HG02884 (cell line): Measurements from ENCODE around the gene UCK1.
A peak's percentile ranks its signal among the peaks of the same experiment; 100 is the strongest.
"Not testable (repeated sequence)": the region's sequence is repeated elsewhere in the genome, so short reads cannot be mapped to it uniquely, and the experiment has no call there.

Experiments
- ATAC-seq: cut with Tn5 transposase; IDR thresholded peaks from one replicate; pipeline ENCODE4 v1.9.1; 2021; ENCODE audit warnings: mild to moderate bottlenecking, moderate library complexity; ENCODE audit not compliant: unreplicated experiment

UCK1 gene

GRCh38 chr9:131524665-131525315 lies 6.3 kb downstream of the UCK1 start:
- no peak for ATAC-seq

DNA sequence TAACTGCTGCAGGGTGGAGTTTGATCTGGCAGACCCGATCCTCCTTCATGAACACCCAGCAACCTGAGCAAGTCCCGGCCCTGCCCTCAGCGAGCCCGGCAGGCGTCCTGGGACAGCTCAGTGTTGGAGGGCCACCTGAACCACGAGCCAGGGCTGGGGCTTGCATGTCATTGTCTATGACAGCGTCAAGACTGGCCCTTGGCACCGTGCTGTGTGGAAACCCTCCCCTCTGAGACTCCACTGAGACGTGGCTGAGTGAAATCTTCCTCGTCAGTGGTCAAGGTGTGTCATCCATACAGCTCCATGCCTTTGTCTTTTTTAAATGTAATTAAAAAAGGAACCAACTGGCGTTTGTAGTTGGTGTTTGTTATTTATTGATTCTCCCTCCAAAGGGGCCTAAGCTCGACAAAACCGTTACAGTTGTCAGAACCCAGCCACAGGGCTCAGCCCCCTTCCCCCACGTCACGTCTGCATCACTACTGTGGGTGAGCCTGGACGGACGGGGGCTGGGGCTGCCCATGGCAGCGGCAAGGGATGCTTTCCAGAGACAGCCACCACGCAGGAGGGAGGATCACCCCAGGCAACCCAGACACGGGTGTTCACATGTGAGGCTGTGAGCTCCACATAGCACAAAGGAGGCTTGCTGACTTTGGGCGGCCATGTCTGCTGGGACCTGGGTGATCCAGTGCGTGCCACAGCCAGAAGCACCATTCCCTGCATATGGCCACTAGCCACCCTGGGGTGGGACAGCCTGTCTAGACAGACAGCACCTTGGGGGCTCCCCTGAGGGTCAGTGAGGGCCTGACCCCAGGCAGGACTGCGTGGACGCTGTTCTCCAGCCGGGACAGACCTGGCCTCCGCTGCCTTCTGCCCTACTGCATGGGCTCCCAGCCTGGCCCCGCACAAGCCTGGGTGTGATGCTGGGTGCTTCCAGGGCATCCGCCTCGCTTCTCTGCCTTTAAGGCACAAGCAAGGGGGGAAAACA lies 7.3 kb downstream of the UCK1 start:
- ATAC-seq: no peak

- no peak for ATAC-seq
These were observed 8.0 kb downstream of the UCK1 start for GRCh38 chr9:131523086-131523388.

DNA sequence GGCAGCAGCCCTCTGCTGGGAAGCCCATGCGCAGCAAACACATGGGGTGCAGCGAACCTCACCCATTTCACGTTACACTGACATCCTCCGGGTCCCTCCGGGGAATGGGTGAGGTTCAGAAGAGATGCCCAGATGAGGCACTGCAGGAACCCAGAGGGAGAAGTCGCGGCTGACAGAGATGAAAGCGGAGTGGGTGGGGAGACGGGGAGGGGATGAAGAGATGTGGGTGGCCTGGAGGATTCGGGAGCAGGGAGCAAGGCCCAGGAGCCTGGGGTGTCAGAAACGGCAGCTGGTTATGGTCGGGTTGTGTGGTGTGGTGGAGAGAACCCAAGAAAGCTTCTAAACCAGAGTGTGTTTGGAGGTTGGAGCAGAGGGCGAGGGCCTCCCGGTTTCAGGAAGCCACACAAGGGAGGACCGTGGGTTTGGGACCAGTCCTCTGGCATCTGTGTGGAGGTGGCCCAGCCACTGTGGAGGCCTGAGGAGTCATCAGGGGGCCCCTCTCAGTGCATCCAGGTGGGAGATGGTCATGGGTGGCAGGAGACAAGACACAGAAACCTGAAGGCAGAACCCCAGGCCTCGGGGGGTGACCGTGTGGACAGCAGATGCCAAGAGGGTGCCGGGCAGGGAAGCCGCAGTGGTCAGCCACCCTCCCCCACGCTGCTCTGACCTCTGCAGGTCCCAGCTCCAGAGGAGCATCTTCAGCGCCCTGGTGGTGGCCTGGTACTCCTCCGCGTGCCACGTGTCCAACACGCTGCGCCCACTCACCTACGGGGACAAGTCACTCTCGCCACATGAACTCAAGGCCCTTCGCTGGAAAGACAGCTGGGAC lies 8.6 kb downstream of the UCK1 start:
- no peak for ATAC-seq

- ATAC-seq: no peak
These were observed 9.2 kb downstream of the UCK1 start for GRCh38 chr9:131521822-131522221.

DNA sequence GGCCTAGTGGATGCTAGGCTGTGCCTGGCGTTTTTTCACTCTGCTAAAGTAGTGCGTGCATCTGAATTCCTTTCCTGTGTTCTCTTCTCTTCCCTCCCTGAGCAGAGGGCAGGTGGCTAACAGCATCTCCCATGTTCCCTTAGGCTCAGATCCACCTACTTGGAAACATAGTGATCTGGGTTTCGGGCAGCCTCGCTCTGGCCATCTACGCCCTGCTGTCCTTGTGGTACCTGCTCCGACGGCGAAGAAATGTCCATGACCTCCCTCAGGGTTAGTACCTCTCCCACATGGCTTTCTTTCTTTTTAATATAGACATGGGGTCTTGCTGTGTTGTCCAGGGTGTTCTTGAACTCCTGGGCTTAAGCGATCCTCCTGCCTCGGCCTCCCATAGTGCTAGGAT lies 9.9 kb downstream of the UCK1 start:
- ATAC-seq: no peak

DNA sequence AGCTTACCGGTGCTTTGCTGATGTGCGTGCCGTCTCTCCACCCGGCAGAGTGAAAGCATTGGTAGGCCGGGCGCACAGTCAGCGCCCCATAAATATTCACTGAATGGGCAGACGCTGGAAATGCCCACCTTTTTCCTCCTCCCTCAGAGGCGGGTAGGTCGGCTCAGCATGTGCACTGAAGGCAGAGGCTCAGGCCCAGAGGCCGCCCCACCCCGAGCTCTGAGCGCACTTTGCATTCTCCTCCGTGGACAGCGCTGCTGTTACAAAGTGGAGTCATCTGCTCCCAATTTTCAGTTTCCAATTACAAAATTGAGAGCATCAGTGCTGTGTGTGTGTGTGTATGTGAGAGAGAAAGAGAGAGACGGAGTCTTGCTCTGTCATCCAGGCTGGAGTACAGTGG lies 10.6 kb downstream of the UCK1 start:
- no peak for ATAC-seq

DNA sequence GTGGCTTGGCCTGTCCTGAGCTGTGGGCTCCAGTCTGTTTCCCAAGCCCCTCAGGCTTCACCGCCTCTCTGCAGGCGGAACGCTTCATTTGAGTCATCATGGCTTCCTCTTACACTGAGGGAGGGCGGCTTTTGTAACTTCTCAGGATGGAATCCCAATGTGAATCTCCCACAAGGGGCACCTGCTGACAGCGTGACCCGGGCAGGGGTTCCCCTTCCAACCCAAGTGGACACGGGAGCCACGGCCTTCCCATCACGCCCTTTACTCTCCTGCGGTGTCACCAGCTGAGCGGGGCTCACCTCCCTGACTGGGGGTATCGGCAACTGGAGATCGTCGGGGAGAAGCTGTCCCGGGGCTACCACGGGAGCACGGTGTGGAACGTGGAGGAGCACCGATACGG lies 12.5 kb downstream of the UCK1 start:
- ATAC-seq: no peak

GRCh38 chr9:131517761-131518190 lies 13.3 kb downstream of the UCK1 start:
- no peak for ATAC-seq

- no peak for ATAC-seq
These were observed 14.1 kb downstream of the UCK1 start for GRCh38 chr9:131516930-131517329.

DNA sequence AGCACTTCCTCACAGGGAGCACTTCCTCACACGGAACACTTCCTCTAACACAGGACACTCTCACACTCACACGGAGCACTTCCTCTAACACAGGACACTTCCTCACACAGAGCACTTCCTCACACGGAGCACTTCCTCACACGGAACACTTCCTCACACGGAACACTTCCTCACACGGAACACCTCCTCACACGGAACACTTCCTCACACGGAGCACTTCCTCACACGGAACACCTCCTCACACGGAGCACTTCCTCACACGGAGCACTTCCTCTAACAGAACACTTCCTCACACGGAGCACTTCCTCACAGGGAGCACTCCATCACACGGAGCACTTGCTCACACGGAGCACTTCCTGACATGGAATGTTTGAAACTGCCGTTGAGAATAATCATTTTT lies 15.0 kb downstream of the UCK1 start:
- no peak for ATAC-seq

- not testable (repeated sequence) for ATAC-seq
These were observed 15.5 kb downstream of the UCK1 start for GRCh38 chr9:131515559-131516031.

DNA sequence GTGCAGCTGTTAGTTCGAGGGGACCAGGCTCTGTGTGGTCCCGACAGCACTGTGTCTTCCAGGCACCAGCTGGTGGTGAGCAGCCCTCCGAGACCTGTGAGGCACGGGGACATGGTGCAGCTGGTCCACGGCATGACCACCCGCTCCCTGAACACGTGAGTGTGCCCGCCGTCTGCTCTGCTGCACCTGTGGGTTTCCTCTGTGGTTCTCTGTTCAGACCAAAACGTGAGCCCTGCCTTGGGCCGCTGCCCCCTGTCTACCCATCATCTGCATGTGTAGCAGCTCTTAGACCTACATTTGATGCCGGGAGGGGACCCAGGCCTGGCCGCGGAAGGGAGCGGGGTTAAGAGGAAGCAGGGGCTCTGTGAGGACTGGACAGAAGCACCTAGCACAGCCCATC lies 17.9 kb downstream of the UCK1 start:
- ATAC-seq: no peak

DNA sequence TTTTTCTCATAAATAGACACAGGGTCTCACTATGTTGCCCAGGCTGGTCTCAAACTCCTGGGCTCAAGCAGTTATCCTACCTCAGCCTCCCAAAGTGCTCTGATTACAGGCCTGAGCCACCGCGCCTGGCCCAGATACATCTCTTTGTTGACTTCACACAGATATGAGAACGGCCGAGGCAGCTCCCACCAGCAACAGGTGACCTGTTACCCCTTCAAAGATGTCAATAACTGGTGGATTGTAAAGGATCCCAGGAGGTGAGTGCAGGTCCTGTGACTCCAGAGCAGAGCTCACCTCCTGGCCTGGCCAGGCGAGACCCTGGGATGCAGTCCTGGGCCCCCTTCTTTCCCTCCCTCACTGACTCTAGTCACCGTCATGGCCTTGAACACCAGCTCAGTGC lies 19.2 kb downstream of the UCK1 start:
- ATAC-seq: no peak

GRCh38 chr9:131511416-131511815 lies 19.6 kb downstream of the UCK1 start:
- ATAC-seq: no peak

DNA sequence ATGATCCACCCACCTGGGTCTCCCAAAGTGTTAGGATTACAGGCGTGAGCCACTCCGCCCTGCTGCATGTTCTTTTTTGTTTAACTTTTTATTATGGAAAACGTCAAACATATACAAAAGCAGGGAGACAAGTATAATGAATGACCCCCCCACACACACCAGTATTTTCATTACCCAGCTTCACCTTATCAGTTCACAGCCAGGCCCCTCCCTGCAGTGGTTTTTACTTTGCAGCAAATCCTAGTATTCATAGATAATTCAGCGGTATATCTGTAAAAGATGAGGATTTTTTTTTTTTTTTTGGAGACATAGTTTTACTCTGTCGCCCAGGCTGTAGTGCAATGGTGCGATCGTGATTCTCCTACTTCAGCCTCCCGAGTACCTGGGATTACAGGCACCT lies 26.1 kb downstream of the UCK1 start:
- ATAC-seq: no peak

- no peak for ATAC-seq
These were observed 27.2 kb downstream of the UCK1 start for GRCh38 chr9:131503626-131504465.

GRCh38 chr9:131502781-131503625 lies 28.1 kb downstream of the UCK1 start, which contains the start of gene POMT1:
POMT1 (plus strand) TSS chr9:131502918; CDS start chr9:131504219, 1,301 bp downstream.
- peak; percentile 72 for ATAC-seq

DNA sequence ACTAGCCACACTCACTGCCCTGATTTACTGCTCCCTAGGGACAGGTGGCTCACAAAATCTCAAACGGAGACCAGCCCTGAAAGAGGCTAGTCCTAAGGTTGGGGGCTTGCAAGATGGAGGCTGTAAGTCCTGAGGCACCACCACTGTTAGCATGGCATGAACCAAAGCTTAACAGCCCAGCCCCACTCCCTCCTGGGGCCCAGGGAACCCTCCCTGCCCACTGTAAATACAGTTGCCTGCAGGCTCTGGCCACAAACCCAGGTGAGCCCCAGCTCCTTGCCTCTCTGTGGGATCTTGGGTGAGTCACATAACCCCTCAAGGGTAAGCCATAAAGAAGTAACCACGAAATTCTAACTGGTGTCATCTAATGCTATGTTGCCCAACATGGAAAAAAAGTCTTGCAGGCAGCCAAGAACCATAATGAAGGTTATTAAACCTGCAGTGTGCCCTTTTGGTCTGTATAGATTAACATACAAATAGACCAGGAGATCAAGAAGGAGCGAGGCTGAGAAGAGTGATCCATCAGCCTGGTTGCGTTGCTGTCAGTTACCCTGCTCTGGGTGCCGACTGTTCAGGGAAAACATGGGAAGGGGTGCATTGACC lies 30.0 kb downstream of the UCK1 start:
- ATAC-seq: no peak
